H9 (cell line): ENCODE data around the gene SETDB2. TPM values are rescaled to one million over a fixed set of nuclear protein-coding genes. Genes with fewer than 3 reads are reported as not detected.

ENCODE experiments used
- DNase-seq: peaks from one replicate; pipeline ENCODE4 v3.0.0-alpha.2; 2017
- H2AFZ ChIP-seq: one replicate; pipeline ENCODE4 v1.6.1; 2013; ENCODE audit warnings: mild to moderate bottlenecking, low read length, control low read depth, moderate library complexity
- H2AK5ac ChIP-seq: 2 replicates; pipeline ENCODE4 v1.6.1; 2013; ENCODE audit warnings: low read length, control low read depth, mixed read lengths; ENCODE audit not compliant: insufficient read length
- H2BK120ac ChIP-seq: one replicate; pipeline ENCODE4 v1.6.1; 2013; ENCODE audit warnings: low read depth, mild to moderate bottlenecking, low read length, control low read depth, inconsistent platforms; ENCODE audit not compliant: poor library complexity, severe bottlenecking
- H2BK12ac ChIP-seq: 2 replicates; pipeline ENCODE4 v1.6.1; 2013; ENCODE audit warnings: low read length, control low read depth, mixed read lengths, low read depth; ENCODE audit not compliant: insufficient read length
- H2BK15ac ChIP-seq: 2 replicates; pipeline ENCODE4 v1.6.1; 2013; ENCODE audit warnings: low read depth, low read length, control low read depth
- H2BK20ac ChIP-seq: one replicate; pipeline ENCODE4 v1.6.1; 2013; ENCODE audit warnings: low read depth, mild to moderate bottlenecking, low read length, control low read depth, inconsistent platforms; ENCODE audit not compliant: poor library complexity, severe bottlenecking
- H2BK5ac ChIP-seq: 2 replicates; pipeline ENCODE4 v1.6.1; 2013; ENCODE audit warnings: low read length, control low read depth, mixed read lengths; ENCODE audit not compliant: insufficient read length
- H3K14ac ChIP-seq: 2 replicates; pipeline ENCODE4 v1.6.1; 2013; ENCODE audit warnings: low read length, control low read depth; ENCODE audit not compliant: insufficient read depth
- H3K18ac ChIP-seq: 2 replicates; pipeline ENCODE4 v1.6.1; 2013; ENCODE audit warnings: low read depth, mild to moderate bottlenecking, mixed read lengths, low read length, control low read depth; ENCODE audit not compliant: insufficient read length
- H3K23ac ChIP-seq: 2 replicates; pipeline ENCODE4 v1.6.1; 2013; ENCODE audit warnings: low read length, control low read depth, mixed read lengths, low read depth; ENCODE audit not compliant: insufficient read length
- H3K23me2 ChIP-seq: 2 replicates; pipeline ENCODE4 v1.6.1; 2013; ENCODE audit warnings: low read depth, mild to moderate bottlenecking, mixed read lengths, low read length, control low read depth; ENCODE audit not compliant: insufficient read length, poor library complexity, severe bottlenecking
- H3K27ac ChIP-seq: 2 replicates; pipeline ENCODE4 v1.5.1; 2013; ENCODE audit warnings: low read length, control low read depth, mixed read lengths, low read depth; ENCODE audit not compliant: insufficient read length
- H3K27me3 ChIP-seq: 2 replicates; pipeline ENCODE4 v1.6.1; 2013; ENCODE audit warnings: low read length, control low read depth, inconsistent platforms; ENCODE audit not compliant: insufficient read depth
- H3K4ac ChIP-seq: 2 replicates; pipeline ENCODE4 v1.6.1; 2013; ENCODE audit warnings: low read depth, mild to moderate bottlenecking, control low read depth, inconsistent platforms, low read length, moderate library complexity
- H3K4me1 ChIP-seq: 2 replicates; pipeline ENCODE4 v1.6.1; 2013; ENCODE audit warnings: low read length, control low read depth, inconsistent platforms; ENCODE audit not compliant: insufficient read depth
- H3K4me2 ChIP-seq: 2 replicates; pipeline ENCODE4 v1.6.1; 2013; ENCODE audit warnings: low read length, control low read depth, mixed read lengths; ENCODE audit not compliant: insufficient read length, insufficient read depth
- H3K56ac ChIP-seq: 2 replicates; pipeline ENCODE4 v1.6.1; 2013; ENCODE audit warnings: low read depth, mild to moderate bottlenecking, mixed read lengths, low read length, control low read depth; ENCODE audit not compliant: insufficient read length
- H3K79me1 ChIP-seq: 2 replicates; pipeline ENCODE4 v1.6.1; 2013; ENCODE audit warnings: low read depth, mild to moderate bottlenecking, moderate library complexity, low read length, control low read depth, inconsistent platforms; ENCODE audit not compliant: insufficient read depth, poor library complexity, severe bottlenecking
- H3K79me2 ChIP-seq: 2 replicates; pipeline ENCODE4 v1.6.1; 2013; ENCODE audit warnings: low read length, control low read depth, inconsistent platforms; ENCODE audit not compliant: insufficient read depth
- H3K9ac ChIP-seq: 2 replicates; pipeline ENCODE4 v1.6.1; 2013; ENCODE audit warnings: low read length, control low read depth, mixed read lengths; ENCODE audit not compliant: insufficient read length; ENCODE audit errors: extremely low read depth
- H3K9me3 ChIP-seq: one replicate; pipeline ENCODE4 v1.6.1; 2013; ENCODE audit warnings: low read depth, low read length, inconsistent platforms; ENCODE audit not compliant: control insufficient read depth
- H3T11ph ChIP-seq: one replicate; pipeline ENCODE4 v1.6.1; 2013; ENCODE audit warnings: mild to moderate bottlenecking, low read length, control low read depth, inconsistent platforms
- H4K20me1 ChIP-seq: one replicate; pipeline ENCODE4 v1.6.1; 2013; ENCODE audit not compliant: control insufficient read depth, insufficient read length, insufficient read depth
- H4K5ac ChIP-seq: 2 replicates; pipeline ENCODE4 v1.6.1; 2013; ENCODE audit warnings: low read depth, mild to moderate bottlenecking, mixed read lengths, low read length, control low read depth; ENCODE audit not compliant: insufficient read length
- H4K8ac ChIP-seq: replicated peaks from 2 replicates; pipeline ENCODE4 v1.6.1; 2013; ENCODE audit warnings: low read length, control low read depth, mixed read lengths, low read depth; ENCODE audit not compliant: insufficient read length
- H4K91ac ChIP-seq: 2 replicates; pipeline ENCODE4 v1.6.1; 2013; ENCODE audit warnings: low read depth, mild to moderate bottlenecking, moderate library complexity, mixed read lengths, low read length, control low read depth; ENCODE audit not compliant: insufficient read length
- H3K27ac Mint-ChIP-seq, 3 experiments: 2 replicates in 2 of 3; 3 replicates in 1 of 3; pipeline ENCODE4 v1.8.0; 2020 to 2021; ENCODE audit warnings: mixed read lengths in 3 of 3, mild to moderate bottlenecking in 1 of 3, moderate library complexity in 1 of 3
- H3K27me3 Mint-ChIP-seq: 2 replicates; pipeline ENCODE4 v1.8.0; 2021; ENCODE audit warnings: low read depth, mild to moderate bottlenecking, moderate library complexity, mixed read lengths
- H3K36me3 Mint-ChIP-seq, 3 experiments: 2 replicates in 2 of 3; 3 replicates in 1 of 3; pipeline ENCODE4 v1.8.0; 2020 to 2021; ENCODE audit warnings: low read depth in 3 of 3, mixed read lengths in 3 of 3; ENCODE audit not compliant: insufficient read depth in 1 of 3
- H3K4me1 Mint-ChIP-seq, 2 experiments: 2 replicates each; pipeline ENCODE4 v1.8.0; 2020; ENCODE audit warnings: mixed read lengths in 2 of 2
- H3K4me3 Mint-ChIP-seq, 2 experiments: 2 replicates in 1 of 2; 3 replicates in 1 of 2; pipeline ENCODE4 v1.8.0; 2020 to 2021; ENCODE audit warnings: mild to moderate bottlenecking in 2 of 2, mixed read lengths in 2 of 2, moderate library complexity in 1 of 2
- H3K9me3 Mint-ChIP-seq, 2 experiments: 2 replicates in 1 of 2; 3 replicates in 1 of 2; pipeline ENCODE4 v1.8.0; 2020; ENCODE audit warnings: mild to moderate bottlenecking in 2 of 2, mixed read lengths in 2 of 2, moderate library complexity in 1 of 2
- WGBS: extraction: QIAGEN DNeasy Blood & Tissue Kit; methylation state at CpG from one replicate; pipeline ENCODE4 v1.1.7; 2013; ENCODE audit warnings: missing lambda C conversion rate, low lambda C conversion rate, mixed read lengths; ENCODE audit not compliant: insufficient read length; ENCODE audit errors: extremely low coverage; 5-methylcytosine and 5-hydroxymethylcytosine counted together
- total RNA-seq: library from RNA; stranded (reverse); gene quantifications from 2 replicates; pipeline ENCODE4 v1.2.1, GENCODE V29; 2021
- TF ChIP-seq, protein P1 (sequence below): fragments of 200-600 bp; sonication (generic); conservative IDR thresholded peaks from 3 replicates; pipeline ENCODE4 v1.8.0; 2021; ENCODE audit warnings: antibody characterized with exemption, mild to moderate bottlenecking

Gene SETDB2
- total RNA-seq, 1 experiment from 2014 or later: 5.7 TPM

DNA sequence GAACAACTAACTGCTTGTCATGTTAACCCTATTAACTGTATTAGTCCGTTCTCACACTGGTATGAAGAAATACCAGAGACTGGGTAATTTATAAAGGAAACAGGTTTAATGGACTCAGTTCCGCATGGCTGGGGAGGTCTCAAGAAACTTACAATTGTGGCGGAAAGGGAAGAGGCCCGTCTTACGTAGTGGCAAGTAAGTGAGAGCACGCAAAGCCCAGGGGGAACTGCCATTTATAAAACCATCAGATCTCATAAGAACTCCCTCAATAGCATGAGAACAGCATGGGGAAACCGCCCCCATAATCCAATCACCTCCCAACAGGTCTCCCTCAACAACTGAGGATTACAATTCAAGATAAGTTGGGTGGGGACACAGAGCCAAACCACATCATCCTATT is 86.4 kb downstream of the SETDB2 start:
- Histone ChIP-seq H3K4ac (no peak overlapping the region), H3K79me1 (no peaks in the 10 kb centered on the region), H2AFZ (no peak overlapping the region), H3K27ac (no peak overlapping the region), H3K9ac (no peak overlapping the region), H4K91ac (no peak overlapping the region), H3K23me2 (no peaks in the 10 kb centered on the region), H2BK120ac (no peak overlapping the region), H4K8ac (no peak overlapping the region), H3K18ac (no peak overlapping the region), H4K5ac (no peak overlapping the region), H4K20me1 (no peaks in the 10 kb centered on the region), H2AK5ac (no peak overlapping the region), H3K79me2 (no peaks in the 10 kb centered on the region), H2BK20ac (no peak overlapping the region), H3K4me2 (no peak overlapping the region), H3K9me3 (no peaks in the 10 kb centered on the region), H3T11ph (no peak overlapping the region), H3K4me1 (no peaks in the 10 kb centered on the region), H2BK15ac (no peak overlapping the region), H3K27me3 (no peaks in the 10 kb centered on the region), H3K56ac (no peak overlapping the region), H2BK5ac (no peak overlapping the region), H3K14ac (no peak overlapping the region), H2BK12ac (no peak overlapping the region), H3K23ac (no peak overlapping the region)
- Mint-ChIP-seq H3K4me3 (no peak overlapping the region), H3K9me3 (no peaks in the 10 kb centered on the region), H3K4me1 (no peaks in the 10 kb centered on the region; a peak in 1 of 4 replicates), H3K36me3 (peaks cover 8 to 22% (median 21%) of the 10 kb centered on the region in 3 experiments; a peak in 5 of 7 replicates), H3K27ac (peak overlapping the region in 1 of 3 experiments; percentile 58; a peak in 1 of 7 replicates), H3K27me3 (no peaks in the 10 kb centered on the region; the same call in 1 of the 2 replicates)
- DNase-seq: no peak
- TF ChIP-seq, protein P1, sequence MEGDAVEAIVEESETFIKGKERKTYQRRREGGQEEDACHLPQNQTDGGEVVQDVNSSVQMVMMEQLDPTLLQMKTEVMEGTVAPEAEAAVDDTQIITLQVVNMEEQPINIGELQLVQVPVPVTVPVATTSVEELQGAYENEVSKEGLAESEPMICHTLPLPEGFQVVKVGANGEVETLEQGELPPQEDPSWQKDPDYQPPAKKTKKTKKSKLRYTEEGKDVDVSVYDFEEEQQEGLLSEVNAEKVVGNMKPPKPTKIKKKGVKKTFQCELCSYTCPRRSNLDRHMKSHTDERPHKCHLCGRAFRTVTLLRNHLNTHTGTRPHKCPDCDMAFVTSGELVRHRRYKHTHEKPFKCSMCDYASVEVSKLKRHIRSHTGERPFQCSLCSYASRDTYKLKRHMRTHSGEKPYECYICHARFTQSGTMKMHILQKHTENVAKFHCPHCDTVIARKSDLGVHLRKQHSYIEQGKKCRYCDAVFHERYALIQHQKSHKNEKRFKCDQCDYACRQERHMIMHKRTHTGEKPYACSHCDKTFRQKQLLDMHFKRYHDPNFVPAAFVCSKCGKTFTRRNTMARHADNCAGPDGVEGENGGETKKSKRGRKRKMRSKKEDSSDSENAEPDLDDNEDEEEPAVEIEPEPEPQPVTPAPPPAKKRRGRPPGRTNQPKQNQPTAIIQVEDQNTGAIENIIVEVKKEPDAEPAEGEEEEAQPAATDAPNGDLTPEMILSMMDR: no peak
- no CpG with 5 or more reads among the region's 7 CpGs for WGBS
